Esophagus squamous epithelium (tissue), 5 donors: ENCODE measurements around the gene MEDAG. TPM values are rescaled to one million over a fixed set of nuclear protein-coding genes. Genes with fewer than 3 reads are reported as not detected.

Experiments
- DNase-seq: peaks from one replicate; lab custom pipeline; 2025; lab: John Stamatoyannopoulos, UW
- H3K27ac ChIP-seq, 4 donors: fragments of 200-600 bp; sonication (generic); one replicate each; pipeline ENCODE4 v1.5.1; 2016 to 2019; ENCODE audit warnings: mild to moderate bottlenecking in 1 of 4
- H3K27me3 ChIP-seq, 4 donors: fragments of 200-600 bp; sonication (generic); 1 replicate in 3 of 4; 2 replicates in 1 of 4; pipeline versions ENCODE4 v1.5.1 to v1.6.0; 2017 to 2021; ENCODE audit warnings: antibody characterized with exemption in 1 of 4
- H3K36me3 ChIP-seq, 3 donors: fragments of 200-600 bp; sonication (generic); one replicate each; pipeline ENCODE4 v1.5.1; 2016 to 2019
- H3K4me1 ChIP-seq, 3 donors: fragments of 200-600 bp; sonication (generic); one replicate each; pipeline ENCODE4 v1.5.1; 2017 to 2019
- H3K4me3 ChIP-seq, 4 donors: fragments of 200-600 bp; sonication (generic); 1 replicate in 3 of 4; 2 replicates in 1 of 4; pipeline ENCODE4 v1.5.1; 2016 to 2019; ENCODE audit warnings: mild to moderate bottlenecking in 2 of 4, moderate library complexity in 1 of 4
- H3K9me3 ChIP-seq, 3 donors: fragments of 200-600 bp; sonication (generic); one replicate each; pipeline ENCODE4 v1.5.1; 2016 to 2019
- CTCF ChIP-seq, 6 experiments: fragments of 450-650 bp in 4 of 6; fragments of 200-600 bp in 2 of 6; sonication (generic) in 2 of 6; IDR thresholded peaks; one replicate each; pipeline ENCODE4 v1.5.1; 2016 to 2019; ENCODE audit warnings: antibody characterized with exemption in 6 of 6, mild to moderate bottlenecking in 4 of 6, moderate library complexity in 4 of 6
- POLR2A ChIP-seq, 4 donors: fragments of 450-650 bp; IDR thresholded peaks; one replicate each; pipeline ENCODE4 v1.6.1; 2017; ENCODE audit warnings: antibody characterized with exemption in 4 of 4, mild to moderate bottlenecking in 4 of 4, moderate library complexity in 3 of 4
- WGBS, 2 donors: methylation state at CpG; one replicate each; pipeline ENCODE4 v1.1.5; 2018; 5-methylcytosine and 5-hydroxymethylcytosine counted together
- intact Hi-C: fragments of 100-400 bp; cut with DNase I; formaldehyde crosslinking; loops from one replicate; pipeline ENCODE4 v1.15.0; 2022
- total RNA-seq, 4 donors: library from RNA; depleted of rRNA; stranded (reverse); fragments of >200 nt; gene quantifications; one replicate each; pipeline ENCODE4 v1.1.0, GENCODE V29; 2016
- donor health status: DM: yes; HTN: yes; CAD: no.

The MEDAG gene
- total RNA-seq, 4 donors from 2014 or later: 1.1 to 11.3 (median 6.3) TPM

- no peak for TF ChIP-seq POLR2A (IDR thresholded peaks at IDR 0.05)
- intact Hi-C loops: no loop called here
- peaks cover 0 to 59% (median 27%) of the 10 kb centered on the region in 3 donors for H3K4me1 ChIP-seq
- peak overlapping the region; percentile 23 to 89 (median 74) for H3K27ac ChIP-seq
- no peak overlapping the region for H3K4me3 ChIP-seq
- H3K9me3 ChIP-seq: no peaks in the 10 kb centered on the region
- H3K27me3 ChIP-seq: no peaks in the 10 kb centered on the region
- WGBS, 2 donors: 68 to 72% methylated on average over 7 of the region's 7 CpGs
- H3K36me3 ChIP-seq: no peaks in the 10 kb centered on the region
- DNase-seq: no peak
Observed at GRCh38 chr13:30869491-30869890, 36.6 kb upstream of the MEDAG start.

GRCh38 chr13:30870049-30870884 lies 35.8 kb upstream of the MEDAG start:
- Histone ChIP-seq H3K27me3 (no peaks in the 10 kb centered on the region), H3K9me3 (no peaks in the 10 kb centered on the region), H3K4me1 (peaks cover 0 to 51% (median 19%) of the 10 kb centered on the region in 3 donors), H3K4me3 (peak overlapping the region in 1 of 4 donors; percentile 12), H3K27ac (peak overlapping the region; percentile 23 to 89 (median 74)), H3K36me3 (no peaks in the 10 kb centered on the region)
- no peak for TF ChIP-seq POLR2A (IDR thresholded peaks at IDR 0.05)
- no peak for TF ChIP-seq CTCF (IDR thresholded peaks at IDR 0.05)
- no peak for DNase-seq
- intact Hi-C loops: no loop called here
- WGBS, 2 donors: 55 to 68% methylated on average over 8 to 9 of the region's 9 CpGs

GRCh38 chr13:30870916-30871587 lies 35.0 kb upstream of the MEDAG start:
- Histone ChIP-seq H3K36me3 (no peaks in the 10 kb centered on the region), H3K27ac (peak overlapping the region in 3 of 4 donors; percentile 67 to 89 (median 82)), H3K4me1 (peaks cover 0 to 43% (median 14%) of the 10 kb centered on the region in 3 donors), H3K9me3 (no peaks in the 10 kb centered on the region), H3K27me3 (no peaks in the 10 kb centered on the region), H3K4me3 (no peak overlapping the region)
- intact Hi-C loops: no loop called here
- no peak for TF ChIP-seq POLR2A (IDR thresholded peaks at IDR 0.05)
- no peak for TF ChIP-seq CTCF (IDR thresholded peaks at IDR 0.05)
- 92 to 93% methylated on average over 9 to 17 of the region's 24 CpGs for WGBS, 2 donors
- no peak for DNase-seq

GRCh38 chr13:30871588-30872275 lies 34.3 kb upstream of the MEDAG start:
- Histone ChIP-seq H3K4me3 (no peak overlapping the region), H3K27me3 (no peaks in the 10 kb centered on the region), H3K4me1 (peaks cover 0 to 42% (median 14%) of the 10 kb centered on the region in 3 donors), H3K9me3 (no peaks in the 10 kb centered on the region), H3K27ac (peak overlapping the region in 3 of 4 donors; percentile 52 to 89 (median 67)), H3K36me3 (no peaks in the 10 kb centered on the region)
- intact Hi-C loops: no loop called here
- TF ChIP-seq CTCF (IDR thresholded peaks at IDR 0.05) (no peak), POLR2A (IDR thresholded peaks at IDR 0.05) (no peak)
- DNase-seq: no peak
- WGBS, 2 donors: 83 to 94% methylated on average over 15 to 16 of the region's 17 CpGs

GRCh38 chr13:30872276-30872594 lies 33.8 kb upstream of the MEDAG start:
- Histone ChIP-seq H3K4me1 (peaks cover 0 to 42% (median 14%) of the 10 kb centered on the region in 3 donors), H3K27me3 (no peaks in the 10 kb centered on the region), H3K36me3 (no peaks in the 10 kb centered on the region), H3K9me3 (no peaks in the 10 kb centered on the region), H3K27ac (peak overlapping the region in 3 of 4 donors; percentile 50 to 89 (median 52)), H3K4me3 (no peak overlapping the region)
- DNase-seq: no peak
- 66% methylated on average over 4 of the region's 7 CpGs; no CpG with 5 or more reads in 1 of the 2 donors for WGBS, 2 donors
- intact Hi-C loops: no loop called here
- TF ChIP-seq CTCF (IDR thresholded peaks at IDR 0.05) (no peak), POLR2A (IDR thresholded peaks at IDR 0.05) (no peak)
